Coronary artery (tissue), 2 donors: ENCODE data around the gene UPF3A.
A peak's percentile ranks its signal among the peaks of the same experiment; 100 is the strongest.

Source experiments
- DNase-seq: peaks from one replicate; pipeline ENCODE4 v3.0.0-alpha.2; 2017; ENCODE audit warnings: low spot score
- H3K27ac ChIP-seq, 2 donors: fragments of 200-600 bp; sonication (generic); one replicate each; pipeline ENCODE4 v1.5.1; 2016 to 2019
- H3K4me3 ChIP-seq: fragments of 200-600 bp; sonication (generic); 2 replicates; pipeline ENCODE4 v1.5.1; 2016; ENCODE audit warnings: mild to moderate bottlenecking, moderate library complexity
- TF ChIP-seq, protein P1 (sequence below): fragments of 200-600 bp; sonication (generic); IDR thresholded peaks from one replicate; pipeline ENCODE4 v1.5.1; 2019; ENCODE audit warnings: antibody characterized with exemption

UPF3A gene, protein sequence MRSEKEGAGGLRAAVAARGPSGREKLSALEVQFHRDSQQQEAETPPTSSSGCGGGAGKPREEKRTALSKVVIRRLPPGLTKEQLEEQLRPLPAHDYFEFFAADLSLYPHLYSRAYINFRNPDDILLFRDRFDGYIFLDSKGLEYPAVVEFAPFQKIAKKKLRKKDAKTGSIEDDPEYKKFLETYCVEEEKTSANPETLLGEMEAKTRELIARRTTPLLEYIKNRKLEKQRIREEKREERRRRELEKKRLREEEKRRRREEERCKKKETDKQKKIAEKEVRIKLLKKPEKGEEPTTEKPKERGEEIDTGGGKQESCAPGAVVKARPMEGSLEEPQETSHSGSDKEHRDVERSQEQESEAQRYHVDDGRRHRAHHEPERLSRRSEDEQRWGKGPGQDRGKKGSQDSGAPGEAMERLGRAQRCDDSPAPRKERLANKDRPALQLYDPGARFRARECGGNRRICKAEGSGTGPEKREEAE

DNA sequence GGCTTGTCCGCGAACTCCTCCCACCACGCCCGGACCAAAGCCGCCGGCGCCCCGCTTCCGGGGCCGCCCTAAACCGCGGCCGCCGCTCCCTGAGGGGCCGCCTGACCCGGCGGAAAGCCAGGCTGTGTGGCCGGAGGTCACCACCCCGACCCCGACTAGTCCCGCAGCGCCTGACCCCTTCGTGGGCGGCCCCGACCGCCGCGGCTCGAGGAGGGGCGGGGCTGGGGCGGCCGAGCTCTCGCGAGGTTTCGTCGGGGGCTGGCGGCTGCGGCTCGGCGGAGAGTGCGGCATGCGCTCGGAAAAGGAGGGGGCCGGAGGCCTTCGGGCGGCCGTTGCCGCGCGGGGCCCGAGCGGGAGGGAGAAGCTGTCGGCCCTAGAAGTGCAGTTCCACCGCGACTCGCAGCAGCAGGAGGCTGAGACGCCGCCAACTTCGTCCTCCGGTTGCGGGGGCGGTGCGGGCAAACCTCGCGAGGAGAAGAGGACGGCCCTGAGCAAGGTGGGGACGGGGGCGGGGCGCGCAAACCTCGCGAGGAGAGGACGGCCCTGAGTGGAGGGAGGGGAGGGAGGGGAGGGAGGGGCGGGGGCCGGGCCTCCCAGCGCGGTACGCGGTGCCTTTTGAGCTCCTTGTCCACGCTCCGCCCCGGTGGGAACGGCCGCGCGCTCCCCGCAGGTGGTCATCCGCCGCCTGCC, at the start of gene UPF3A:
TSS of gene UPF3A (plus strand) at position 251 of the 690 bp plus-strand sequence. CDS start at position 290, 39 bp downstream.
- peak; percentile 97 for DNase-seq
- Histone ChIP-seq H3K4me3 (peak within 1 kb of the TSS; percentile 80), H3K27ac (peak within 1 kb of the TSS; percentile 89 to 97)
- TF ChIP-seq, protein P1, sequence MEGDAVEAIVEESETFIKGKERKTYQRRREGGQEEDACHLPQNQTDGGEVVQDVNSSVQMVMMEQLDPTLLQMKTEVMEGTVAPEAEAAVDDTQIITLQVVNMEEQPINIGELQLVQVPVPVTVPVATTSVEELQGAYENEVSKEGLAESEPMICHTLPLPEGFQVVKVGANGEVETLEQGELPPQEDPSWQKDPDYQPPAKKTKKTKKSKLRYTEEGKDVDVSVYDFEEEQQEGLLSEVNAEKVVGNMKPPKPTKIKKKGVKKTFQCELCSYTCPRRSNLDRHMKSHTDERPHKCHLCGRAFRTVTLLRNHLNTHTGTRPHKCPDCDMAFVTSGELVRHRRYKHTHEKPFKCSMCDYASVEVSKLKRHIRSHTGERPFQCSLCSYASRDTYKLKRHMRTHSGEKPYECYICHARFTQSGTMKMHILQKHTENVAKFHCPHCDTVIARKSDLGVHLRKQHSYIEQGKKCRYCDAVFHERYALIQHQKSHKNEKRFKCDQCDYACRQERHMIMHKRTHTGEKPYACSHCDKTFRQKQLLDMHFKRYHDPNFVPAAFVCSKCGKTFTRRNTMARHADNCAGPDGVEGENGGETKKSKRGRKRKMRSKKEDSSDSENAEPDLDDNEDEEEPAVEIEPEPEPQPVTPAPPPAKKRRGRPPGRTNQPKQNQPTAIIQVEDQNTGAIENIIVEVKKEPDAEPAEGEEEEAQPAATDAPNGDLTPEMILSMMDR, result no peak

DNA sequence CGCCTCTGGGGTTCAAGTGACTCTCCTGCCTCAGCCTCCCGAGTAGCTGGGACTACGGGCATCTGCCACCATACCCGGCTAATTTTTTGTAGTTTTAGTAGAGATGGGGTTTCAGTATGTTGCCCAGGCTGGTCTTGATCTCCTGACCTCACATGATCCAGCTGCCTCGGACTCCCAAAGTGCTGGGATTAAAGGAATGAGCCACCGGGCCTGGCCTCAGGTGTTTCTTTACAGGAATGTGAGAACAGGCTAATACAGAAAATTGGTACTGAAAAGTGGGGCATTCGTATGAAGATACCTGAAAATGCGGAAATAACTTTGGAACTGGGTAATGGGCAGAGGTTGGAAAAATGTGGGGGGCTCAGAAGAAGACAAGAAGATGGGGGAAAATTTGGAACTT, 49.5 kb upstream of the UPF3A start:
- DNase-seq, result no peak
- Histone ChIP-seq H3K4me3 (no peak overlapping the region), H3K27ac (no peak overlapping the region)
- TF ChIP-seq, protein P1, result no peak

DNA sequence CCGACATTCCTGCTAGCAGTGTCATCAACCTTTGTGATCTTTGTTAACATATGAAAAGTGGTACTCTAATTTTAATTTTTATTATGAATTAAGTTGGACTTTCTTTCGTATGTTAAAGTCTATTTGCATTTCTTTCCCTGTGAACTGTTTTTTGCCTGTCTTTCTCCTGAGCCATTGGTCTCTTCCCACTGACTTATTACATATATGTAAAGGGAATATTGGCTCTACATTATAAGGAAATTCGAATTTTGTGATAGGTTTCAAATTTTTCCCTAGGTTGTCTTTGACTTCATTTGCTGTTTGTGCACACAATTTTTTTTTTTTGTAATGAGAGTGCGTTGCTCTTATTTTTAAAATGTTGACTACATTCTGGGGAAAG, 47.1 kb upstream of the UPF3A start:
- Histone ChIP-seq H3K27ac (peak overlapping the region in 1 of 2 donors; percentile 89), H3K4me3 (peak overlapping the region; percentile 86)
- no peak for DNase-seq
- TF ChIP-seq, protein P1, result no peak

DNA sequence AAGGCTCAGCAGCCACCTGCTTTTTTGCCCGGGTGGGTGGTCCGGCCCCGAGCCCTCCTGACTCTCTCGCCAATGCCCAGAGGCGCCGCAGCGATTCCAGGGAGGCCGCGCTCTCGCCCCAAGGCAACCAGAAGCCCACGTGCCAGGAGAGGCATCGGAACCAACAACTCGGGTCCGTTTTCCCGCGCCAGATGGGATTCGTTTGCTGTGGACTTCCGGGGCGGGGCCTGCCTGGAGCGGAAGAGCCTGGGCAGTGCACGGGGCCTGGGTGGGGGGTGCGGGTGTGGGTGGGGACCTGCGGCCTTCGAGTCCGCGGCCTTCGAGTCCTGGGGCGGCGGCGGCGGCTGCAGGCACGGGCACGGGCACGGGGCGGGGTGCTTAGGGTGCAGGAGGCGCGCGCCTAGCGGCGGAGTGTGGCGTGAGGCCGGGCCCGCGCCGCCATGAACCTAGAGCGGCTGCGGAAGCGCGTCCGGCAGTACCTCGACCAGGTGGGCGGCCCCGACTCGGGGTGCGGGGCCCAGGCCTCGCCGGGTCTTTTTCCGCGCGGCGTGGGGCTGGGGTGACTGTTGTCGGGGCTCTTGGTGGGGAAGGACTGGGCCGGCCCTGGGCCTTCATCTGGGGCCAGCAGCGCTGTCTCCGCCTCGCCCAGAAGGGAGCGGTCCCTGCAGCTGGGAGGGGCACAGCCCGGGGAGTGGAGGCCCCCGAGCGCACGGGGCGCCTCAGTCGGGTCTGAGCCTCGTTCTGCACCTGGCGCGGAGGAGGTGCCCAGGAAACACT, 46.6 kb upstream of the UPF3A start, which contains the start of gene CDC16:
TSS of gene CDC16 (plus strand) at position 253 of the 777 bp plus-strand sequence. CDS start at position 441, 188 bp downstream.
- peak; percentile 92 for DNase-seq
- TF ChIP-seq, protein P1, result no peak
- H3K27ac ChIP-seq, result peak within 1 kb of the TSS; percentile 71 to 89
- peak within 1 kb of the TSS; percentile 86 for H3K4me3 ChIP-seq

DNA sequence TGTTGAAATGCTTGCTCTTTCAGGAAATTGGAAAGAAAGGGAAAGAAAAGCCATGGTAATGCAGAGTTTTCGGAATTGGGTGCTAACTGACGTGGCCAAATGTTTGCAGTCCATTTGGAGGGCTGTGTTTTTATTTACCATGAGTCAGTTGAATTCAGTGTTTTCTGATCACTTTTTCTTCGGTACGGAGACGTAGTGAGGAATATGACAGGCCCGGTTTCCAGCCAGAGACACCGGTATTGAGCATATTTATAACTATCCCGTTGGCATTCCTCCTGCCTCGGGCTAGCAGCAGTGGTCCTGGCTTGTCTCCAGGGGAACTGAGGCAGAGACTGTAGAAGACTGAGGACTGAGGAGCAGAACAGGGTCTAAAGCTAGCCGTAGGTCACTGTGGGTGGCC, 45.7 kb upstream of the UPF3A start:
- TF ChIP-seq, protein P1, result no peak
- H3K27ac ChIP-seq, result peak overlapping the region in 1 of 2 donors; percentile 40
- no peak for DNase-seq
- peak overlapping the region; percentile 86 for H3K4me3 ChIP-seq

DNA sequence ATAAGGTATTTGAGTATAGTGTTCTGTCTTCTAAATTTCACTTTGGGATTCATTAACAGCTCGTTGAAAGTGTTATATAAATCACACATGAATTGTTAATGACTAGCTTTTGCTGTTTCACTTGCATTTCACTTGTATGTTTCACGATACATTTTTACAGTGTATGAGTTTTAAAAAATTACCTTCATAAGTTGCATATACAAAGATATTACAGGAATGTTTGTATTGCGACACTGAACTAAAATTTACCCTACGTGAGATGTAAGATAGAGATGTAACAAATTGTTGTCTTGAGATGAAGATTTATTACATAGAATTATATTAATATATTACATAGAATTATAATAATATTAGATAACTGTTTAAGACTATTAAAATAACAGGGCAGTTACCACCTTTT, 45.2 kb upstream of the UPF3A start:
- peak overlapping the region; percentile 86 for H3K4me3 ChIP-seq

More for the DNA sequence above, 45.2 kb upstream of the UPF3A start:
- no peak for DNase-seq
- H3K27ac ChIP-seq, result no peak overlapping the region
- TF ChIP-seq, protein P1, result no peak
